ENCODE measurements around the gene ZPR1.
"Not testable (repeated sequence)": the region's sequence is repeated elsewhere in the genome, so short reads cannot be mapped to it uniquely, and the experiment has no call there.

DNA sequence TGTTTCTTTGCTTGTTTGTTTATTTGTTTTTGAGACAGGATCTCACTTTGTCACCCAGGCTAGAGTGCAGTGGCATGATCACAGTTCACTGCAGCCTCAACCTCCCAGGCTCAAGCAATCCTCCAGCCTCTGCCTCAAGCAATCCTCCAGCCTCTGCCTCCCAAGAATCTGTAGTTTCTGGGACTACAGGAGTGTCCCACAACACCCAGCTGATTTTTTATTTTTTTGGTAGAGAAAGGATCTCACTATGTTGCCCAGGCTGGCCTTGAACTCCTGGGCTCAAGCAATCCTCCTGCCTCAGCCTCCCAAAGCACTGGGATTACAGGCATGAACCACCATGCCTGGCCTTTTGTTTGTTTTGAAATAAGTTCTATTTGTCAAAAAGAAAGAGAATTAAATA, 13.8 kb upstream of the ZPR1 start:
- TF ChIP-seq POLR2A, POLR2AphosphoS5, EP300 (IDR thresholded peaks at IDR 0.05): not testable (repeated sequence)
- TF ChIP-seq, protein P1, sequence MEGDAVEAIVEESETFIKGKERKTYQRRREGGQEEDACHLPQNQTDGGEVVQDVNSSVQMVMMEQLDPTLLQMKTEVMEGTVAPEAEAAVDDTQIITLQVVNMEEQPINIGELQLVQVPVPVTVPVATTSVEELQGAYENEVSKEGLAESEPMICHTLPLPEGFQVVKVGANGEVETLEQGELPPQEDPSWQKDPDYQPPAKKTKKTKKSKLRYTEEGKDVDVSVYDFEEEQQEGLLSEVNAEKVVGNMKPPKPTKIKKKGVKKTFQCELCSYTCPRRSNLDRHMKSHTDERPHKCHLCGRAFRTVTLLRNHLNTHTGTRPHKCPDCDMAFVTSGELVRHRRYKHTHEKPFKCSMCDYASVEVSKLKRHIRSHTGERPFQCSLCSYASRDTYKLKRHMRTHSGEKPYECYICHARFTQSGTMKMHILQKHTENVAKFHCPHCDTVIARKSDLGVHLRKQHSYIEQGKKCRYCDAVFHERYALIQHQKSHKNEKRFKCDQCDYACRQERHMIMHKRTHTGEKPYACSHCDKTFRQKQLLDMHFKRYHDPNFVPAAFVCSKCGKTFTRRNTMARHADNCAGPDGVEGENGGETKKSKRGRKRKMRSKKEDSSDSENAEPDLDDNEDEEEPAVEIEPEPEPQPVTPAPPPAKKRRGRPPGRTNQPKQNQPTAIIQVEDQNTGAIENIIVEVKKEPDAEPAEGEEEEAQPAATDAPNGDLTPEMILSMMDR (IDR thresholded peaks at IDR 0.05) = not testable (repeated sequence)
